Measurements from ENCODE around the gene CHCHD6.

CHCHD6 gene

DNA sequence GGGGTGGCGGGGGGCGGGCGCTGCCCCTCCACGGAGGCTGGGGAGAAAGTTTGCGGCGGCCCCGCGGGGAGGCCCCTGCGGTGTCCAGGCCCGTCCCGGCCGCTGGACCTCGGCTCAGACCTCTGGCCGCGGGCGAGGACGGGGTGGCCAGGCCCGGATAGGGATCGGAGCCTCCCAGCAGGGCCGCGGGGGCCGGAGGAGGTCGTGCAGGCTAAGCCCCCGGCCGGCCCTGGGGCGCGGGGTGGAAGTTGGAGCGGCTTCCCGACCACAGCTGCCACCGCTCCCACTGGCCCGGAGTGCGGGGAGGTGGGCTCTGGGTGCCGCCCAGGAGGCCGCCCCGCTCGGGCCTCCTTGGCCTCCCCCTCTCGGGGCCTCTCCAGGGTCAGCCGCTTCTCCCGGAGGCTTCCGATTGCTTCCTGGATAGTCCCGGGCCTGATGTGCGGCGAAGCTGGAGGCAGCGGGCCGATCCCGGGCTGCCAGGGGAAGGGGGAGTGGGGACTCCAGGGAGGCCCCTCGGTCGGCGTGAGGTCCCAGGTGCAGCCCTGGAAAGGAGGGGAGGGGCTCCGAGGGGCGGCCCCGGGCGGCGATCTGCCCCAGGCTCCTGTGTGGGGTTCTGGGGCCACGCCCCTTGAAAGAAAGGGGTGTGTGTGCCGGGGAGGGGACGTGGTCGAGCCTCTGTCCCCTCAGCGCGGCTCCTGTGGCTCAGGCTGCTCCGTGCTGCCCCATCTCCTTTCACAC, 279.8 kb downstream of the CHCHD6 start:
- DNase-seq: peak; percentile 29

DNA sequence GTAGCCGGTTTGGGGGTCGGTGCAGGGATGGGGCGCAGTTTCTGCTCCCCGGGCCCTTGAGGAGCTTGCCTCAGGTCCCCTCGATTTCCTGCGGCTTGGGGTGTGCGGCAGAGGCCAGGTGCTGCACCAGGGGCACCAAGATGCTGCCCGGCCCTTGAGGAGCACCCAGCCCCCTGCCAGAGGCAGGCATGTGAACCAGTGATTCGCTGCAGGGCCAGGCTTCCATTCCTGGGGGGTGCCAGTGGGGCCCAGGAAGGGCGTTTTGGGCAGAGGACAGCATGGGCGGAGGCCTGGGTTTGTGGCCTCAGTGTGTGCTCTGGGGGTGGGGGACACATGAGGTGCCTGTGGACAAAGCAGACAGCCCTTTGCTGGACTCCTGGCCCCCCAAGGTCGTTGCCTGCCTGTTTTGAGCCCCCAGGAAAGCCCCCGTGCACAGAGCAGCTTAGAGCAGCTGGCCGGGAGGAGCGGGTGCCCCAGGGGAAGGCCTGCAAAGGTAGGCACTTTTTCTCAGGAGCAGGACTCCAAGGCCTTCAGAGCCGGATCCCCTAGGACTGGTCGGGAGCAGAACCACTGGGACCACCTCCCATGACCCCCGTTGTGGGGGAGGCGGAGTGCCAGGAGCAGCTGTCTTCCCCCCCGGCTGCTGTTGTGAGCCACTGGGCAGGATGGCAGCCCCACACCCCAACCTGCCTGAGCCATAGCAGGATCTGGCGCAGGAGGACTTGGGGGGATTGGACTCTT, 280.5 kb downstream of the CHCHD6 start:
- DNase-seq: no peak

DNA sequence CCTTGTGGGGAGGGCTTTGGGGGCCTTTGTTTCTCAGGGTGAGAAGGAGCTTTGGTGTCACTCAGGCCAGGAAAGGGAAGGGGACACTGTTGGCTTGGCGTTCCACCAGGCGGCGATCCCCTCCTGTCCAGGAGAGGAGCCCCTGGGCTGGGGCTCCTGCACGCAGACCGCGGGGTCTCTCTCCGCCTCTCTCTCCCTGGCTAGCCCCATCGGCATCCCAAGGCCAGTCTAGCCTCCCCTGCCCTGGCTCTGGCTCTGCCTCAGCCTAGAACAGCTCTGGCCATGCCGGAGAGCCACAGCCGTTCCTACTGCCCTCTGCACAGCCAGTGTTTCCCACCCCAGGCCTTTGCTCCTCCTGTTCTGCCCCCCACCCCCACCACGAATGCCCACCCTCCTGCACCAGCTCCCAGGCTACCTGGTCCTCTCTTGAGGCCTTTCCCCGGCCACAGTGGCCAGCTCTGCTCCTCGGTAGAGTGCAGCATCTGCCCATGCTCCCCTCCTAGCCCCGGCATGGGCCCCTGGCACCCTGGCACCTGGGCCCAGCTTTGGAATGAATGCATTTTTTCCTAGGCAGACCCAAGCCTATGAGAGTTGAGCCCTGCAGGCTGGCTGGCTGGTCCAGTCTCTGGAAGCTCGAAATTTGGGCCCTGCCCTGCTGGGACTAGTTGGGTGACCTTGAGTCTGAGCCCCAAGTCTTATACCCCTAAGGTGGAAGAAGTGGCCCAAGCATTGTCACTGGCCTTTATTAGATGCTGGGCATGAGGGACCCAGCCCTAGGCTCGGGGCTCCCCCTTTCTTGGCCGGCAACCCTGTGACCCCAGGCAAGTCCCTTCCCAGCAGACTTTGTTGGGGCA, 281.3 kb downstream of the CHCHD6 start:
- DNase-seq: no peak

DNA sequence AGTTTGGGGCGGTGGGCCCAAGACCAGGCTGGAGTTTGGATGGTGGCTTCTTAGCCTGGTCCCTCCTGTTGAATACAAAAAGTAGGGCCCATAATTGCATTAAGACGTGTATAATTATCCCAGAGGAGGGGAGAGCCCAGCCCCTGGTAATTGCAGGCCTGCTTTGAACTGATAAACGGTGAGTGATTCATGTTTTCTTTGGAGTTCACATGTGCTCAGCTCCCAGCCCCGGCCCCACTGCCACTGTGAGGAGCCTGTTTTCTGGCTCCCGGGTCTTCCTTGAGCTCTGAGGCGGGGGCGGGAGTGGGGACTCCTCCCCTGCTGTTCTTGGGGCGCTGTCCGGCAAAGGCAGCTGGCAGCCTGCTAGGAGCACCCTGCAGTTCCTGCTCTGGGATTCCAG, 282.0 kb downstream of the CHCHD6 start:
- DNase-seq: no peak

DNA sequence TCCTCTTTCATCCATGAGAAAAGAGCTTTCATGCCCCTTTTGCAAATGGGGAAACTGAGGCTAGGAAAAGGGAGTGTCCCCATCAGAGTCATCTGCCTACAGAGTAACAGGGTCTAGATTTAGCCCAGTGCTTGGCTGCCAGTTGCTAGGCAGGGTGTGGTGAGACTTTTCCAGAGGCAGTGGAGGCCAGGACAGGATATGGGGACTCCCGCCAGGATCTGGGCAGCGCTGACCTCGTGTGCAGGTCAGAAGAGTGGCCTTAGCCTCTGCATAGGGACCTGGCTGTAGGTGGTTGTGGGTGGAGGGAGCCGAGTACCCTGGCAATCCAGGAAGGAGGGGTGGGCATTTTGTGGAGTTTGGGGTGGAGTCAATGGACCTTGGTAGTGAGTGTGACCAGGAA, 283.1 kb downstream of the CHCHD6 start:
- no peak for DNase-seq

DNA sequence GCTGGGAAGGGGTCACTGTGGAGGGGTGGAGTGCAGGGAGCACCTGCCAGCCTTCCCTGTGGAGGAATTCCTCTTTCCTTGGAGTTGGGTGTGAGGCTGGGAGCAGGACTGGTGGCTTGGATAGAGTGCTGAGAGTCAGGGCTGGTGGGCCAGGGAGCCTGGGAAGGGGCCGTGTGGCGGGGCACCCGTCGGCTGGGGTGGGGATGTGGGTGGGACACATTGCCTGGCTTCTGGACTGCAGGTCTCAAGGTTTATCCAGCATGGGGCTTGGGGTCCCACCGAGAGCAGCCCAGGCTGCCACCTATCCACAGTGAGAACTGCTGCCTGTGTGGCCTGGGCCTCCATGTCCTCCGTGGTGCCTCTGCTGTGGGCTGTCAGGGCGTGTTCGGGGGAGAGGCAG, 283.6 kb downstream of the CHCHD6 start:
- no peak for DNase-seq

DNA sequence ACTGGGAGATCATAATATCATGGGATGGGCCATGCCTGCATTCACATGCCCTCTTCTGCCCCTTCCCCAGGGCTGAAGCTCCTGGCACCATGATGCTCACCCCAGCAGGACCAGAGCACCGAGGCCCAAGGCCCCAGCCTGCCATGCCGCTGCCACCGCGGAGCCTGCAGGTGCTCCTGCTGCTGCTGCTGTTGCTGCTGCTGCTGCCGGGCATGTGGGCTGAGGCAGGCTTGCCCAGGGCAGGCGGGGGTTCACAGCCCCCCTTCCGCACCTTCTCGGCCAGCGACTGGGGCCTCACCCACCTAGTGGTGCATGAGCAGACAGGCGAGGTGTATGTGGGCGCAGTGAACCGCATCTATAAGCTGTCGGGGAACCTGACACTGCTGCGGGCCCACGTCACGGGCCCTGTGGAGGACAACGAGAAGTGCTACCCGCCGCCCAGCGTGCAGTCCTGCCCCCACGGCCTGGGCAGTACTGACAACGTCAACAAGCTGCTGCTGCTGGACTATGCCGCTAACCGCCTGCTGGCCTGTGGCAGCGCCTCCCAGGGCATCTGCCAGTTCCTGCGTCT, 284.5 kb downstream of the CHCHD6 start:
- DNase-seq: no peak

DNA sequence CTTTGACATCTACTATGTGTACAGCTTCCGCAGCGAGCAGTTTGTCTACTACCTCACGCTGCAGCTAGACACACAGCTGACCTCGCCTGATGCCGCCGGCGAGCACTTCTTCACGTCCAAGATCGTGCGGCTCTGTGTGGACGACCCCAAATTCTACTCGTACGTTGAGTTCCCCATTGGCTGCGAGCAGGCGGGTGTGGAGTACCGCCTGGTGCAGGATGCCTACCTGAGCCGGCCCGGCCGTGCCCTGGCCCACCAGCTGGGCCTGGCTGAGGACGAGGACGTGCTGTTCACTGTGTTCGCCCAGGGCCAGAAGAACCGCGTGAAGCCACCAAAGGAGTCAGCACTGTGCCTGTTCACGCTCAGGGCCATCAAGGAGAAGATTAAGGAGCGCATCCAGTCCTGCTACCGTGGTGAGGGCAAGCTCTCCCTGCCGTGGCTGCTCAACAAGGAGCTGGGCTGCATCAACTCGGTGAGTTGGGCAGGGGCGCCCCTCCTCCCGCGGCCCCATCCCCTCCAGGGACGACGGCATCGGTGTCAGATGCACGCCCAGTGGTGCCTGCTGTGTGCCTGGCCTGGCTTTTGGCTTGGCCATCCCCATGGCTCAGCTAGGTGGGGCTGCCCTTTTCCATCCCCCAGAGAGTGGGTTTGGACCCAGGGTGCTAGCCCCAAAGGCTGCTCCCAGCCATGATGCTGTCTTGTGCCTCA, 285.4 kb downstream of the CHCHD6 start:
- no peak for DNase-seq

DNA sequence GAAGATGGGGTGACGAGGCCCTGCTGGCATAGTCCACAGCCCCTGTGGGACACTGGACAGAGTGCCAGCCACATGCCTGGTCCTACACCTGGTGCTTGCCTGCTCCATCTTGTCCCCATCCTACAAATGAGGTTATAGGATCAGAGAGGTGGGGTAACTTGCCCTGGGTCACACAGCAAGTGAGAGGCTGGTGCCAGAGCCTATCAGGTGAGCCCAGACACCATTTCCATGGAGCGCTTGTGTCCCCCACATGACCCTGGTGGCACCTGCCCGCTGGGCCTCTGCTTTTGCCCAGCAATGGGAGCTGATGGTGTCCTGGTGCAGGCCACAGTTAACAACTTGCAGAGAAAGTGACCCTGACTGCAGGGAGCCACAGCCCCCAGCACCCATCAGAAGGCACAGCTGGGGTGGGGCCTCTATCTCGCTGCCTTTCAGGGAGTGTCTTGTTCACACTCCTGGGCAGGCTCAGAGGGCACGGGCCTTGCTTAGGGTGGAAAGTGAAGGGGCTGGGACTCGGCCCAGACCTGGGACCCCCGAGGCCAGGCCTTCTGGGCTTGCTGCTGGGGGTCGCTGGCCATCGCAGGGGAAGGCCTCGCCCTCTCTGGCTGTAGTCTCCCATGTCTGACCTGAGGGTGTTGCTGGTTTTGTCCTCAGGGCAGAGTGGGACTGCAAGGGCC, 286.1 kb downstream of the CHCHD6 start:
- DNase-seq: no peak

DNA sequence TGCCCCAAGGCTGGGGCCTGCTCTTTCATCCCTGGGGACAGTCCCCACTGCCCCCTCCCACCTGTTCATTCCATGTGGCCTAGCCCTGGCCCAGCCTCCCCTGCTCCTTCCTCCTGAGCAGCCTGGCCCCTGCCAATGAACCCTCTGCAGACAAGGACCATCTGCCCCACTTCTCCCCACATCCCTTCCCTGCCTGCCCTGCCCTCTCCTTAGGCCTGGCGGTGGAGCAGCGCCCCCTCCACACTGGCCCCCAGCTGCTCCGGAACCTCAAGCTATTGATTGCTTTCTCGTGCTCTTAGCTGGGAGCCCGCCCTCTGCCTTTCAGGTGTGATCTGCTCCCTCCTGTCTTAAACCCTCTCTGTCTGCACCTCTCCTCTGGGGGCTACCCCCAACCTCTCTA, 286.9 kb downstream of the CHCHD6 start:
- DNase-seq: no peak

DNA sequence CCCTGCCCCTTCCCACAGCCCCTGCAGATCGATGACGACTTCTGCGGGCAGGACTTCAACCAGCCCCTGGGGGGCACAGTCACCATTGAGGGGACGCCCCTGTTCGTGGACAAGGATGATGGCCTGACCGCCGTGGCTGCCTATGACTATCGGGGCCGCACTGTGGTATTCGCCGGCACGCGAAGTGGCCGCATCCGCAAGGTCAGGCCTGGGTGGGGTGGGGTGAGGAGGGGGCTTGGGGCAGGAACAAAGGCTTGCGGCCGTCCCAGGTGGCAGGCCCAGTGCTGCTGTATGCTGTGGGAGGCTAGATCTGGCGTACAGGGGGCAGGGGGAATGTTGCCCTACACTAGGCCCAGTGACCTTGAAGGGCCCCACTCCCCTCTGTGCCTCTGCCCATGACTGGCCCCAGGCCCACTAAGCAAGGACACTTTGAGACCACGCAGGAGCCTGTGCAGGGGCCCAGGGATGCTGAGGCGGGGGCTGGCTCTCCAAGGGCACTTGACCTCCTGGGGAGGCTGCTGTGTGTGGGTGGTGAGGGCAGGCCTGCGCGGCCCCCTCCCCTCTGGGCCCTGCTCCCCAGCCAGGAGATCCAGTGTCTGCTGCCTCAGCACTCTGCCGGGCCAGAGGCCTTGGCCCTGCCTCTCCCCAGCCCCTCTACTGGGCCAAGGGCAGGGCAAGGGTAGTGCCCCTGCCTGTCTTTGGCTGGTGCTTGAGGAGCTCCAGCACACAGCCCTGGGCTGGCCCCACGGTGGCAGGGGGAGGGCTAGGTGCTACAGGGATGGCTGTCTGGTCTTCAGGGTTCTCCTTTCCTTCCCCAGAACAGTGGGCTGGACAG, 287.5 kb downstream of the CHCHD6 start:
- DNase-seq: no peak

DNA sequence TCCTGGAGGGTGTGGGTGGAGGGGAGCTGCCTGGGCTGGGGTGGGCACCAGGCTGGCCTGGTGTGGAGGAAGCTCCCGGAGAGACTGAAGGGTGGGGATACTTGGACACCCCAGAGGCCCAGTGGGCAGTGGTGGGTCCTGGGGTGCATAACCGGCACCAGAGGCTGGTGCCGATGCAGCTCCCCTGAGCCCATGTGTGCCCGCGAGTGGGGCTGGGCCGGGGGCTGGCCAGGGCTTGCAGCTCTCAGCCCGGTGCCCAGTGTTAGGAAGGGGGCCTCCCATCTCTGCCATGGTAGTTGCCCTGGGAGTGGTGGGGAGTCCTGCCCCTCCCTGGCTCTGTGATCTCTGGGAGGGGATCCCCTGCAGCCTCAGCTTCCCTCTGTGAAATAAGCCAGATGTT, 288.2 kb downstream of the CHCHD6 start:
- DNase-seq: no peak

DNA sequence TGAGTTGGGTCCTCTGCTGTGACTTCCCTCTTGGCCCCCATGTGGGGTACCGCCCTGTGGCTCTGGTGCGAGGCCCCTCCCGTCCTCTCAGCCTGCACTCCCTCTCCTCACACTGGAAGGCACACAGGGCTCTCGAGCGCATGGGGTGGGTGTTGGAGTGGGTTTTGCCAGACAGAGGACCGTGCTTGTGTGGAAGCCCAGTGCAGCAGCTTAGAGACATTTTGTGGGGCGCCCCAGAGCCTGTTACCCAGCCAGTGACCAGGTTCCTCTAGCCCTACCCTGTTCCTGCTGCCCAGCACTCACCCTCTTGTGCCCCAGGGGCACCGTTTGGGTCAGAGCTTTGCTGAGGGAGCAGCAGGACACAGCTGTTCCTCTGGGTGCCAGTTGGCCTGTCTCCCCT, 288.7 kb downstream of the CHCHD6 start:
- DNase-seq: no peak

DNA sequence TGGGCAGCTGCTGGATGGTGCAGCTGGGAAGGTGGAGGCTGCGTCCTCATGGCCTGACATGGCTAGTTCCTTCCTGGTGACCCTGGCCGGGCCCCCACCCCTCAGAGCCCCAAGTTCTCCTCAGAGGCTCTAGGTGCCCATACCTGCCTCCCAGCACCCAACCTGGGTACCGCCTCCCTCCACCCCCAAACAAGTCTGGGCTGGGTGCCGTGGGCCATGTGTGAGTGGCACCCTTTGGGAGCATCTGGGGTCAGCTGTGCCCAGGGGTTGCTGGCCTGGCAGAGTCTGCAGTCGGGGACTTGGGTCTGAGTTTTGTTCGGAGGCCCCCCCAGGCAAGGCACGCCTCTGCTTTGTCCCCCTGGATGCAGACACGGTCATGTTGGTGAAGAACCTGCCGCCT, 289.4 kb downstream of the CHCHD6 start:
- DNase-seq: no peak

DNA sequence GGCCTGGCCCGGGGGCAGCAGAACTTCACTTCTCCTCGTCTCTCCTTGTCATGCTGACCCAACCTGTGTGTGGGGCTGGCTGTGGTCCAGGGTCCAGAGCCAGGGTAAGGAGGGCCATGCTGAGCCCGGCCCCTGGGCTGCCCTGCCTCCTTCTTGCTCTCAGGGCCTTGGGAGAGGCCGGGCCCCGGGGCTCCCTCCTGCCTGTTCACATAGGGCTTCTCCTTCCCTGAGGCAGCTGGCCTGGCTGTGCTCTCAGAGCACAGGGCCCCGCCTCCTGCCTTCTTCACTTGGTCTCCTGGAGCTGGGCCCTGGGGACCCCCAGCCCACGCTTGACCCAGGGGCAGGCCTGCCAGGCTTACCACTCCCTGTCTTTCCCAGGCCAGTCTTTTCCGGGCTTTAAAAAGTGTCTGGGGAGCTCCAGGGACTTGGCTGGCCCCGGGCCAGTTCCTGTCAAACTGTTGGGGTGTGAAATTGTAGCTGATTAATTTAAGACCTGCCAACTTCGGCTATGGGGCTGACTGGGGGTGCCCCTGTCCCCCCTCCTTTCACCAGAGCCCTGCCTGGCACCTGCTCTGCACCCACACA, 290.7 kb downstream of the CHCHD6 start:
- DNase-seq: no peak

DNA sequence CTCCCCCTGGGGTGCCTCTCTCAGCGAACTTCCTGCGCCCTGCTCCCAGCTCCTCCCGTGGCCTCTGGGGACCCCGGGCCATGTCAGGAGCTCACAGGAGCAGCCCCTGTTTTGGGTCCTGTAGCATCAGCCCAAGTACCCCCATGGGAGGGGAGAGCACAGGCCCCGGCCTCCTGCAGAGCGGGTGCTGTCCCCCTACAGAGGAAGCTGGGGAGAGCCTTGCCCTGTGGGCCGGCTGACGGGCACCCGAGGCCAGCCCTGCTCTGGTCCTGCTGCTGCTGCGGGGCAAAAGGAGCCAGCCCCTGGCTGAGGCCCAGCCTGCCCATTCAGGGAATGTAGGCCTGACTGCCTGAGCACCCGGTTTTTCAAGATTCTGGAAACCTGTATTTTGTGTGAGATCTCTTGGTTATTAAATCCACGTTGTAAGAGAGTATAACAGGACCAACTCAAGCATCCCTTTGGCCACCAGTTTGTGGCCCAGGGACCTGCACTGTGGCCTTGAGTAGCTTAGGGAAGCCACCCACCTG, 291.3 kb downstream of the CHCHD6 start:
- DNase-seq: no peak

DNA sequence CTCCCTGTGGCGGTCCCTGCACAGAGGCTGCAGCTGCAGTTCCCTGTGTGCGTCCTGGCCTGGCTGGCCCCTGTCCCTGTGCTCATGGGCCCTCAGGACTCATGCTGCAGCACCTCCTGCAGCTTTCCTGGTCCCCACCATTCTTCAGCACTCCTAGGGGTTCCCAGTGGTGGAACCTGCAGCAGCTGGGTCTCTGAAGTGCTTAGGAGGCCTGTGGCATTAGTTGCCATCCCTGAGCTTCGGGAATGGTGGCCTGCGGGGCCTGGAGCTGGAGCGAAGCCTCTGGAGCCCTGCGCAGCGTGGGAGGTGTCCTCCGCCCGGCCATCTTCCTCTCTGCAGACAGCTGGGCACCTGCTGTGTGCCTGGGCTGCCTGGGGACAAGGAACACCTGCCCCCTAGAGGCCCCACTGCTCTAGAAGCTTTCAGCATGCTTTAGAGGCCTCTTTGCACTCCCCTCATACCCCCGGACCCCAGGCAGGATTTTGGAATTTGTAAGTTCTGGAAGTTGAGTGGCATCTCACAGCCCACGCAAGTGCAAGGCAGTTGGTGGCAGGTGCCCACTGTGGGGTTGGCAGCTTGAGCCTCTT, 292.0 kb downstream of the CHCHD6 start:
- DNase-seq: no peak

DNA sequence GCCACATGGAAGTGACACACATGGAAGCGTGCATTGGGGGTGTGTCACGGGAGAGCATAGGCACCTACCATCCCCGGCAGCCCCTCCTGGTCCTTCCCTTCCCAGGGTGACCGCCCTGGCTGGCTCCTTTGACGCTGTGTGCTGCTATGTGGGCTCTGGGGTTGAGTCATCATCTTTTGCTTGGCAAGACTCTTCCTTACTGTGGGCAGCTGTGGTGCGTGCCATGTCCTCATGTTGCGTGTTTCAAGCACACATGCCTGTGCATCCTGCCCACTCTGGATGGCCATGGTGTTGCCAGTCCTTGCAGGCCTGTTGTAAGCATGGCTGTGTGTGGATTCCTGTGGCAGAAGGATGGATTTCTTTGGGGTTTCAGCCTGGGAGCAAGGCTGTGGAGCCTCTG, 292.9 kb downstream of the CHCHD6 start:
- DNase-seq: no peak

DNA sequence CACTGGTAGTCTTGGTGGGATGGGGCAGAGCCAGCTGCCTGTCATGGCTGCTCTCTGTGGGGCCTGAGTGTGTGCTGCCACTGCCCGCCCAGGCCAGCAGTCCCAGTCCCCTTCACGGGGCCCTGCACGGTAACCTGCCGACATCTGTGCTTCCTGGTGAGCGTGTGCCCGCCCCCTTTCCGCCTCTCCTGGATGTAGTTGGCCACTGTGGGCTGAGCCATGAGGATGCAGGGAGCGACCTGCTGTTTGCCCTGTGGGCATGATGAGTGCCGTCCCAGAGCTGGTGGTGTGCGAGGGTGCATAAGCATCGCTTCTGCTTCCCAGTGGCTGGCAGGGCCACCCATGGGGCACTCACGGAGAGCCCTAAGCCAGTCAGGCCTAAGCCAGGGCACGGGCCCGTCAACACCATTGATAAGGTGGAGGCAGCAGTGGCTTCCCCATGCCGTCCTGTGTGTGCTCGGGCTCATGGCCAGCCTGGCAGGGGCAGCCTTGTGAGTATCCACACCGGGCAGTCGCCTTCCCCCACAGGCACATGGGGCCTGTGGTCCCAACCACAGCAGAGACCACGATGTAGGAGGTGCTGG, 293.5 kb downstream of the CHCHD6 start:
- DNase-seq: no peak

DNA sequence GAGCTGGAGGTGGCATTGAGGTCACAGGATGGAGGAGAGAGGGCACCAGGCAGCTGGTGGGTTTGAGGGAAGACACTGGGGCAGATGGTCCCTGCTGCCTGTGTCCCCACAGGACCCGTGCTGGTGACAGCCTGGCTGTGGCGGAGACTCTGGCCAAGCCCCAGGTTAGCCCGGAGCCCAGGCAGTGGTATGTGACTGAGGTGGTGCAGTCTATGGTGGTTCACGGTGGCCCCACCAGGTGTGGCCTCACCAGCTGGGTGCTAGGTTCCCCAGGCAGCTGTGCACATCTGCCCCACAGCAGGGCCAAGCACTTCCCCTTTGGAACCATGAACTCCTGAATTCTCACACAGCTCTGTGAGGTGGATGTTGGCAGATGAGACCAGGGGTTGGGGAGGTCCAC, 294.3 kb downstream of the CHCHD6 start:
- DNase-seq: no peak
